Osteoblast (primary cell): Measurements from ENCODE around the gene RABEP1. TPM values are rescaled to one million over a fixed set of nuclear protein-coding genes. Genes with fewer than 3 reads are reported as not detected.

Source experiments
- DNase-seq: peaks from one replicate; pipeline ENCODE4 v3.0.0; 2011; ENCODE audit warnings: low spot score, mixed read lengths; ENCODE audit not compliant: insufficient read length; ENCODE audit errors: missing footprints
- H2AFZ ChIP-seq: 2 replicates; pipeline ENCODE4 v1.6.0; 2011; ENCODE audit warnings: mild to moderate bottlenecking, low read length
- H3K27ac ChIP-seq: 2 replicates; pipeline ENCODE4 v1.5.1; 2011; ENCODE audit warnings: mild to moderate bottlenecking, low read depth, low read length, moderate library complexity
- H3K27me3 ChIP-seq: 2 replicates; pipeline ENCODE4 v1.6.0; 2012; ENCODE audit warnings: mild to moderate bottlenecking, control low read depth, inconsistent platforms, low read length, moderate library complexity; ENCODE audit not compliant: insufficient read depth
- H3K36me3 ChIP-seq: 2 replicates; pipeline ENCODE4 v1.5.1; 2011; ENCODE audit warnings: mild to moderate bottlenecking, low read length, control low read depth, moderate library complexity; ENCODE audit not compliant: insufficient read depth
- H3K4me1 ChIP-seq: 2 replicates; pipeline ENCODE4 v1.5.1; 2011; ENCODE audit warnings: mild to moderate bottlenecking, low read length, control low read depth, moderate library complexity; ENCODE audit not compliant: insufficient read depth
- H3K4me2 ChIP-seq: 2 replicates; pipeline ENCODE4 v1.6.0; 2011; ENCODE audit warnings: mild to moderate bottlenecking, low read length; ENCODE audit not compliant: insufficient read depth
- H3K4me3 ChIP-seq: fragments of 200-600 bp; sonication (generic); 3 replicates; pipeline ENCODE4 v1.5.1; 2012; ENCODE audit warnings: mild to moderate bottlenecking, low read length, inconsistent platforms; ENCODE audit not compliant: insufficient read depth
- H3K79me2 ChIP-seq: 2 replicates; pipeline ENCODE4 v1.6.0; 2012; ENCODE audit warnings: mild to moderate bottlenecking, low read length, control low read depth, inconsistent platforms; ENCODE audit not compliant: insufficient read depth
- H3K9me3 ChIP-seq: 2 replicates; pipeline ENCODE4 v1.5.1; 2011; ENCODE audit warnings: low read depth, low read length, control low read depth
- H4K20me1 ChIP-seq: 2 replicates; pipeline ENCODE4 v1.6.0; 2012; ENCODE audit warnings: mild to moderate bottlenecking, low read length, control low read depth; ENCODE audit not compliant: insufficient read depth
- CTCF ChIP-seq: IDR thresholded peaks from 2 replicates; pipeline ENCODE4 v1.5.1; 2011; ENCODE audit warnings: mild to moderate bottlenecking, low read depth, low read length, moderate library complexity; ENCODE audit errors: extremely low read depth
- total RNA-seq: library from RNA; depleted of rRNA; stranded (reverse); fragments of >200 nt; gene quantifications from 2 replicates; pipeline ENCODE4 v1.2.3, GENCODE V29; 2012

Gene RABEP1
- total RNA-seq, 1 donor: 59.4 TPM

- H3K4me3 ChIP-seq: no peak overlapping the region
- no peaks in the 10 kb centered on the region for H4K20me1 ChIP-seq
- no peak for DNase-seq
- H3K4me2 ChIP-seq: no peak overlapping the region
- no peaks in the 10 kb centered on the region for H3K9me3 ChIP-seq
- H2AFZ ChIP-seq: no peak overlapping the region
- TF ChIP-seq CTCF: no peak
- H3K4me1 ChIP-seq: peaks cover 6% of the 10 kb centered on the region
- no peak overlapping the region for H3K27ac ChIP-seq
- peaks cover 45% of the 10 kb centered on the region for H3K36me3 ChIP-seq
- H3K27me3 ChIP-seq: no peaks in the 10 kb centered on the region
- H3K79me2 ChIP-seq: peaks cover 15% of the 10 kb centered on the region
These were observed 79.3 kb downstream of the RABEP1 start for GRCh38 chr17:5361426-5361825.

GRCh38 chr17:5362162-5362811 lies 80.2 kb downstream of the RABEP1 start:
- TF ChIP-seq CTCF: no peak
- Histone ChIP-seq H3K4me1 (peaks cover 6% of the 10 kb centered on the region), H3K27ac (no peak overlapping the region), H3K4me2 (no peak overlapping the region), H3K4me3 (no peak overlapping the region), H3K36me3 (peaks cover 46% of the 10 kb centered on the region), H2AFZ (no peak overlapping the region), H3K27me3 (no peaks in the 10 kb centered on the region), H3K9me3 (no peaks in the 10 kb centered on the region), H4K20me1 (no peaks in the 10 kb centered on the region), H3K79me2 (peaks cover 15% of the 10 kb centered on the region)
- DNase-seq: no peak

- Histone ChIP-seq H3K79me2 (peaks cover 15% of the 10 kb centered on the region), H3K4me1 (peaks cover 6% of the 10 kb centered on the region), H3K27me3 (no peaks in the 10 kb centered on the region), H3K36me3 (peaks cover 45% of the 10 kb centered on the region), H3K27ac (peak overlapping the region; percentile 40), H3K4me2 (no peak overlapping the region), H3K9me3 (no peaks in the 10 kb centered on the region), H4K20me1 (no peaks in the 10 kb centered on the region), H3K4me3 (no peak overlapping the region), H2AFZ (no peak overlapping the region)
- TF ChIP-seq CTCF: no peak
- peak; percentile 25 for DNase-seq
These were observed 82.1 kb downstream of the RABEP1 start for GRCh38 chr17:5364156-5364555.

GRCh38 chr17:5364696-5365095 lies 82.6 kb downstream of the RABEP1 start:
- peaks cover 47% of the 10 kb centered on the region for H3K36me3 ChIP-seq
- peaks cover 15% of the 10 kb centered on the region for H3K79me2 ChIP-seq
- no peak overlapping the region for H3K4me2 ChIP-seq
- peaks cover 6% of the 10 kb centered on the region for H3K4me1 ChIP-seq
- H3K27me3 ChIP-seq: no peaks in the 10 kb centered on the region
- no peaks in the 10 kb centered on the region for H3K9me3 ChIP-seq
- no peak for TF ChIP-seq CTCF
- DNase-seq: no peak
- no peaks in the 10 kb centered on the region for H4K20me1 ChIP-seq
- no peak overlapping the region for H3K27ac ChIP-seq
- no peak overlapping the region for H2AFZ ChIP-seq
- H3K4me3 ChIP-seq: no peak overlapping the region
